ENCODE measurements around the gene CUL3. TPM values are rescaled to one million over a fixed set of nuclear protein-coding genes. Genes with fewer than 3 reads are reported as not detected.
"Not testable (repeated sequence)": the region's sequence is repeated elsewhere in the genome, so short reads cannot be mapped to it uniquely, and the experiment has no call there.

Gene CUL3
- total RNA-seq, 2 donors from 2014 or later, result 83.9 to 88.3 TPM

DNA sequence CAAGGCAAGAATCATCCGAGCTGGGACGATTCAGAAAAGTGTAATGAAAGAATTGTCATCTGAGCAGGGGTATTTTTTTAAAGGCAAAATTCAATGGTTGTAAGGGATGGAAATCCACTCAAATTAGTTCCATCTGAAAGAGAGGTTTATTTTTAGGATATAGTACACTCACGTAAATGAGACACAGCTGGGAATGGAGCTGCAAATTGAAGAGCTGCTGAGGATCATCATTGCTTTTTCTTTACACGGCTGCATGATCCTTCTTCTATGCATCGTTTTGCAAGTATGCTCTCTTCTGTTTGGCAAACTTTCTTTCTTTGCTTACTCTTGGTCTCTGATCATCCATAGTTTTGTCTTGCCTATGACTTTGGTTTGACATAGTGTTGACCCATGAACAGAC lies 27.4 kb upstream of the CUL3 start:
- H3K27me3 ChIP-seq, result no peaks in the 10 kb centered on the region
- H3K4me3 ChIP-seq, result no peak overlapping the region
- no peaks in the 10 kb centered on the region for H3K36me3 ChIP-seq
- H3K4me1 ChIP-seq, result no peaks in the 10 kb centered on the region
- no peak overlapping the region for H3K9ac ChIP-seq (ENCODE audit: low read depth in 2 of 2, low read length in 2 of 2)
- H3K9me3 ChIP-seq, result no peaks in the 10 kb centered on the region
- DNase-seq, result no peak
- TF ChIP-seq CTCF (IDR thresholded peaks at IDR 0.05), result no peak
- intact Hi-C loops (cut with DNase I), result no loop called here
- no peak overlapping the region for H3K27ac ChIP-seq

GRCh38 chr2:224611938-224612337 lies 26.8 kb upstream of the CUL3 start:
- Histone ChIP-seq H3K9me3 (no peaks in the 10 kb centered on the region), H3K27ac (no peak overlapping the region), H3K4me3 (no peak overlapping the region), H3K9ac (ENCODE audit: low read depth in 2 of 2, low read length in 2 of 2) (no peak overlapping the region), H3K4me1 (no peaks in the 10 kb centered on the region), H3K27me3 (no peaks in the 10 kb centered on the region), H3K36me3 (no peaks in the 10 kb centered on the region)
- intact Hi-C loops (cut with DNase I), result no loop called here
- TF ChIP-seq CTCF (IDR thresholded peaks at IDR 0.05), result no peak
- DNase-seq, result no peak

GRCh38 chr2:224608104-224608503 lies 22.9 kb upstream of the CUL3 start:
- peak; percentile 31 for DNase-seq
- intact Hi-C loops (cut with DNase I), result no loop called here

DNA sequence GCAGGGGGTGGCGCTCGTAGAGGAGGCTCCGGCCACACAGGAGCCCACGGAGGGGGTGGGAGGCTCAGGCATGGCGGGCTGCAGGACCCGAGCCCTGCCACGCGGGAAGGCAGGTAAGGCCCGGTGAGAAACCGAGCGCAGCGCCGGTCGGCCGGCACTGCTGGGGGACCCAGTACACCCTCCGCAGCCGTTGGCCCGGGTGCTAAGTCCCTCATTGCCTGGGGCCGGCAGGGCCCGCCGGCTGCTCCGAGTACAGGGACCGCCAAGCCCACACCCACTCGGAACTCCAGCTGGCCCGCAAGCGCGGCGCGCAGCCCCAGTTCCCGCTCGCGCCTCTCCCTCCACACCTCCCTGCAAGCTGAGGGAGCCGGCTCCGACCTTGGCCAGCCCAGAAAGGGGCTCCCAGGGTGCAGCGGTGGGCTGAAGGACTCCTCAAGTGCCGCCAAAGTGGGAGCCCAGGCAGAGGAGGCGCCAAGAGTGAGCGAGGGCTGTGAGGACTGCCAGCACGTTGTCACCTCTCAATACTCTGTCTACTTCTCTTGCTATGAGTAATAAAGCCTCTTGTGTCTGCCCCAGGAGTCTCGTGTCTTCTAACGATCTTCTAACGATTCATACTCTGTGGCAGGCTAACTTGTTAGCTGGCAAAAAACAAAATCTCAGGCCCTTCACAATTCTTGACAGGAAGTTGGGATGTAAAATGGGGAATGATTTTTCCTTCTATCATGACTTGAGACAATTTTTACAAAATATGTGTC lies 18.8 kb upstream of the CUL3 start:
- H3K4me1 ChIP-seq; H3K9ac ChIP-seq (ENCODE audit: low read depth in 2 of 2, low read length in 2 of 2); H3K27ac ChIP-seq; H3K27me3 ChIP-seq; H3K36me3 ChIP-seq; intact Hi-C loops (cut with DNase I); DNase-seq; H3K9me3 ChIP-seq; H3K4me3 ChIP-seq: not testable (repeated sequence)

More at GRCh38 chr2:224608104-224608503, 22.9 kb upstream of the CUL3 start:
- no peaks in the 10 kb centered on the region for H3K4me1 ChIP-seq
- H3K9ac ChIP-seq (ENCODE audit: low read depth in 2 of 2, low read length in 2 of 2), result no peak overlapping the region
- TF ChIP-seq CTCF (IDR thresholded peaks at IDR 0.05), result no peak
- H3K27ac ChIP-seq, result no peak overlapping the region
- no peaks in the 10 kb centered on the region for H3K36me3 ChIP-seq
- no peaks in the 10 kb centered on the region for H3K27me3 ChIP-seq
- H3K4me3 ChIP-seq, result no peak overlapping the region
- no peaks in the 10 kb centered on the region for H3K9me3 ChIP-seq

DNA sequence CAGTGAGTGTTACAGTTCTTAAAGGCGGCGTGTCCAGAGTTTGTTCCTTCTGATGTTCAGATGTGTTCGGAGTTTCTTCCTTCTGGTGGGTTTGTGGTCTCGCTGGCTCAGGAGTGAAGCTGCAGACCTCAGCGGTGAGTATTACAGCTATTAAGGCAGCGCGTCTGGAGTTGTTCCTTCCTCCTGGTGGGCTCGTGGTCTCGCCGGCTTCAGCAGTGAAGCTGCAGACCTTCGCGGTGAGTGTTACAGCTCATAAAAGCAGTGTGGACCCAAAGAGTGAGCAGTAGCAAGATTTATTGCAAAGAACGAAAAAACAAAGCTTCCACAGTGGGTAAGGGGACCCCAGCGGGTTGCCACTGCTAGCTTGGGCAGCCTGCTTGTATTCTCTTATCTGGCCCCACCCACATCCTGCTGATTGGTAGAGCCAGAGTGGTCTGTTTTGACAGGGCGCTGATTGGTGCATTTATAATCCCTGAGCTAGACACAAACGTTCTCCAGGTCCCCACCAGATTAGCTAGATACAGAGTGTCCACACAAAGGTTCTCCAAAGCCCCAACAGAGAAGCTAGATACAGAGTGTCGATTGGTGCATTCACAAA lies 17.7 kb upstream of the CUL3 start:
- H3K4me1 ChIP-seq; H3K27me3 ChIP-seq; DNase-seq; H3K36me3 ChIP-seq; H3K9me3 ChIP-seq; H3K27ac ChIP-seq; H3K4me3 ChIP-seq; H3K9ac ChIP-seq (ENCODE audit: low read depth in 2 of 2, low read length in 2 of 2); intact Hi-C loops (cut with DNase I): not testable (repeated sequence)

- no peaks in the 10 kb centered on the region for H3K4me1 ChIP-seq
- no peaks in the 10 kb centered on the region for H3K27me3 ChIP-seq
- H3K4me3 ChIP-seq, result no peak overlapping the region
- TF ChIP-seq CTCF (IDR thresholded peaks at IDR 0.05), result no peak
- no peak overlapping the region for H3K27ac ChIP-seq
- no peaks in the 10 kb centered on the region for H3K36me3 ChIP-seq
- intact Hi-C loops (cut with DNase I), result no loop called here
- H3K9ac ChIP-seq (ENCODE audit: low read depth in 2 of 2, low read length in 2 of 2), result no peak overlapping the region
- H3K9me3 ChIP-seq, result no peaks in the 10 kb centered on the region
- DNase-seq, result no peak
These were observed 16.8 kb upstream of the CUL3 start for GRCh38 chr2:224601923-224602322.

All from colonic mucosa (tissue), 4 donors.